Glomerular visceral epithelial cell (primary cell): Measurements from ENCODE around the gene FHIP2A.

Experiments used
- DNase-seq: peaks from one replicate; pipeline ENCODE4 v3.0.0-alpha.2; 2016; ENCODE audit errors: extremely low spot score

FHIP2A gene

DNA sequence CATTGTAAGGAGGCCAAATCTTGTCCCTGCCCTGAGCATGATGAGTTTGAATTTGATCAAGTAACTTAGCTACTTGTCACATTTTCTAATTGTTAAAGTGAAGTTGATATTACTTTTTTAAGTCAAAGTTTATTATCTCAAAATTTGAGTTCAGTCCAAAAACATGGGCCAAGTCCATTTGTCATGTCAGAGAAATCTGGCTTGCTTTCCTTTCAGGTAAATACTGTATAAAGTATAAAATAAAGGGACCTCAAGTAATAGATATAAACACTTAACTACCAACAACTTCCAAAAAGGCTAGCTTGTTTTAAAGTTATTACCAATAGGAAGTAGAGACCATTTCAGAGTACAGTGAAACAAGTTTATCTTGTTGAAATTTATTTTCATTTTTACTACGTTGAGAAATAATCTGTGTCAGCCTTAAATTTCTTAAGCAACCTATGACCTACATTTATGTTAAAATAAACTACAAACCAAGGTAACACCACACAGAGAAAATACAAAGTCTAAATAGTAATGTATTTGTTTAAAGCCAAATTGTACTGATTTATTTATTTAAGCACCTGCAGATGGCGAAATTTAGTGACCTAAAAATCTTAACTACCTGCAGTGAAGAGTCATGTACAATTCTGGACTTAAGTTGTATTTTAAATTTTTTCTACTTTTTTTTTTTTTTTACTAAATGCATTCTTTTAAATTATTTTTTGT, 36.5 kb downstream of the FHIP2A start:
- no peak for DNase-seq

DNA sequence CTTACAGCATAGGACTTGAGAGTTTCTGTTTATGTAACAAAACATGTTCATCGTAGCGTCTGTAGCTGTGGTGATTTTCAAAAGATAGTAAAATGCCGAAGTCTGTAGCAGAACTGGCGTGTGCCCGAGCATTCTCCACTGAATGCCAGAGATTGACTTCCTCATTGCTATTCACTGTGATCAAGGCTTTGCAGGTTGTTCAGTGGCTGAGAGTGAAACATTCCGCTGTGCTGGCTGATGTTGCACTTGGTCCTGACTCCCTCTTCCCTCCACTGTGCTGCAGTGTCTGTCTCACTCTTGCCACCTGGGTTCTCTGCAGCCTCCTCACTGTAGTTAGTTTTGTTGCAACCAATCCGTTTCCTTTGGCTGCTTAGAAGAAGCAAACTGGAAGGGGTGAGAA, 37.6 kb downstream of the FHIP2A start:
- no peak for DNase-seq

DNA sequence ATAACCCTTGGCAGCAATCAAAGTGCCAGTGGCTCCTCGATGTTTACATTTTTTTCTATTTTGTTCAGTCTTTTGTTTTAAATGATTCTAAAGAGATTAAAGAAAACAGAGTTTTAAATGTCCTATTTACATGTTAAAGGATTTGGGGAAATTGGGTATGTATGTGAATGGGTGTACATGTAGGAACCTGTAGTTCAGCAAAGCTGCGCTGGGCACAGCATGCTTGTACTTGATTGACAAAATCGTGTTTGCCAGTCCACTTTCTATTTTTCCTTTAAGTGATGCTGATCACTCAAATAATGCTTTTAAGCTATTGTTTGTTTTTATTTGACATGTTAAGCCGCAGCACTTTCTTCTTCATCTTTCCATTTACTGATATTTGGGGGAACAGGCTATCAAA, 40.9 kb downstream of the FHIP2A start:
- DNase-seq: no peak

DNA sequence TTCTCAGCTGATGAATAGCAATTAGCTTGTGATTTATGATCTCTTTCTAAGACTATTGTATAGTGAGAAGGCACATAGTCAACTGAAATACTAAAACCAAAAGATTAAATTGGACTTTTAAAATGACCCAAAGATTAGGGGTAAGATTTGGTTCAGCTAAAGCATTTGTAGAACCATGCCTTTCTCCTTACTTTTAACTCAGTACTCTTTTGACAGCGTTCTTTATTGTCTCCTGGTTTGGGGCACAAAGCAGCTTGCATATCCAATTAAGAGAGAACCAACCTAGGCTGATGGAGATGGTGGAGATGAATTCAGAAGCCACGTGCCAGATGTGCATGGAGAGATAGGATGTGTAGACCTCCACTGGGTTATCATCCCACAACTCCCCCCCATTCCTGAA, 45.8 kb downstream of the FHIP2A start:
- no peak for DNase-seq

DNA sequence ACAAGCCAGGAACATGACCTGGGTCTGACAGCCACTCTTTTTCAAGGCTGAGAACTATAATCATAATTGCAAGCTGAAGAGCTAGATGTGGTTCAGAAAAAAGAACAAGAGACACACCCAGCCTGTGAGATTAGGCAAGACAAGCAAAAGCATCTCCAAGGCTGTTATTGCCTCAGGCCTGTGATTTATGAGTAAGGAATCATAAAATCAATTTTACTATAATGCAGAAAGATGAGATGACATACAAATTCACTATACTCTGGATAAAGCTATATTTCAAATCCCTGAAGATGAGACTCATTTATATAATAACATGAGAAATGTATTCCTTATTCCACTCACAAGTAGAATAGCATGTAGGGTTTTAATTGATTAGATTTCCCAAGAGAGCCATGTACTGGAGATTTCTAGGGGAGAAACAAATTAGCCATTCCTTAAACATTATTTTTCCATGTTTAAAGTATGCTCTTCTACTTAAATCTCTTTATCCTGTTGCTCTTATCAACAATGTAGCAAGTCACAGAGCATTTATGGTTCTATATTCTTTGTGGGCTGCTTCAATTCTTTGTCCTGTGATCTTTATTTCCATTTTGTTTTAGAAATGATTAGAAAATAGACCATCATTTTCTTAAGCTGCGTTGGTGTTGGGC, 47.4 kb downstream of the FHIP2A start:
- no peak for DNase-seq

DNA sequence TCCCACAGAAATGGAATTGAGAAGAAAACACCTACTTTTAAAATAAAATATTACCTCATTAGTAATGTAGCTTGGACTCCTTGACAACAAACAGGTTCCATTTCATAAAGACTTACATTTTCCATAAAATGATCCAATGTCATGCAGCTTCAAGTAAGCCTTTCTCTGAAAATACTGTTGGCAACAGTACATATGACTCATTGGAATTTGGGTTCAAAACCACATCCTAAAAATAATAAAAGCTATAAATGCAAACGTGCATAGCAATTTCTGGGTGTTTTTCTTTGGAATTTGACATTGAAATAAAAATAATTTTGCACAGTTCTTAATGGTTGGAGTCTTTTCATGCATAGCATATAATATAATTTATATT, 47.9 kb downstream of the FHIP2A start:
- DNase-seq: peak; percentile 56

DNA sequence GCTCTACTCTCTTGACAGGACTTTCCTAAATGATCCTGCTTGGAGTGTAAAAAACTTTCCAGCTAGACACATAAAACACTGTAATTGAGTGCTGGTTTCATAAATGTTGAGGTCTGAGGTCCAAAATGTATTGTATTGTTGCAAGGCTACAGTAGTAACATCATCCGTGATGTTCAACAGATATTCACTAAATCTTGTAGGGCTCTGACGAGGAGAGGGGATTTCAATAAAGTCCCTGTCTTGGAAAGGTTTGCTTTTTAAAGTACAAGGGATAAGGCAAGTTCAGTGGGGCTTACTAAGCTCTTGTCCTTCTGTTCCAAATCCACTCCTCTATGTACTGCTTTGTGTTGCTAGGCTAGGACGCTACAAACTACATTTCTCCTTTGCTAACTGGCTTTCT, 48.9 kb downstream of the FHIP2A start:
- no peak for DNase-seq

DNA sequence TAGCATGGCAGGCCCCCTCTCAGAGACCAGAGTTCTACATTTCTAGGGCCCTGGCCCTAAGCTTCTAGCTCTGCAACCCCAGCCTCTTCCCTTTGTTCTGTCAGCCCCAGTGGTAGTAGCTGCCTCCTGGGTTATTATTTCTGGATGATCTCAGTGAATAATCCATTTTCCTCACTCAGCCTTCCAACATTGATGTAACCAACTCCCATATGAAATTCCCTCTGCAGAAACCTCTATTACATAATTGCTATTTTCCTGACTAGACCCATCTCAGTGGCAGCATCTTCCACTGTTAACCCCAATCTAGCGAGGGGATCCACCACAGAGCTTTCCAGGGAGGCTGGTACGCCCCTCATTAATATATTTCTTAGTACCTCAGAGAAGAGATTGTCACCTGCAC, 49.8 kb downstream of the FHIP2A start:
- no peak for DNase-seq
